HG03342 (cell line): ENCODE measurements around the gene SNTN.
A peak's percentile ranks its signal among the peaks of the same experiment; 100 is the strongest.

ENCODE experiments used
- ATAC-seq: cut with Tn5 transposase; IDR thresholded peaks from one replicate; pipeline ENCODE4 v1.9.1; 2021; ENCODE audit warnings: mild to moderate bottlenecking, moderate library complexity; ENCODE audit not compliant: unreplicated experiment

SNTN gene

GRCh38 chr3:63673111-63673510 is 20.6 kb downstream of the SNTN start:
- ATAC-seq, result no peak

- ATAC-seq, result no peak
Measured at GRCh38 chr3:63674586-63674985, 22.1 kb downstream of the SNTN start.

- no peak for ATAC-seq
Measured at GRCh38 chr3:63679186-63679585, 26.7 kb downstream of the SNTN start.

- no peak for ATAC-seq
Measured at GRCh38 chr3:63684081-63684480, 31.6 kb downstream of the SNTN start.

GRCh38 chr3:63685340-63685739 is 32.9 kb downstream of the SNTN start:
- ATAC-seq, result peak; percentile 71

- no peak for ATAC-seq
Measured at GRCh38 chr3:63687278-63688225, 35.1 kb downstream of the SNTN start.

- ATAC-seq, result no peak
Measured at GRCh38 chr3:63689285-63689684, 36.8 kb downstream of the SNTN start.

GRCh38 chr3:63693351-63693750 is 40.9 kb downstream of the SNTN start:
- ATAC-seq, result no peak

- ATAC-seq, result no peak
Measured at GRCh38 chr3:63705092-63705645, 52.7 kb downstream of the SNTN start.

- no peak for ATAC-seq
Measured at GRCh38 chr3:63706321-63707085, 54.0 kb downstream of the SNTN start.

GRCh38 chr3:63707731-63708130 is 55.3 kb downstream of the SNTN start:
- ATAC-seq, result no peak

- ATAC-seq, result no peak
Measured at GRCh38 chr3:63709576-63709975, 57.1 kb downstream of the SNTN start.
